ENCODE results near the gene OBSCN.

The OBSCN gene

DNA sequence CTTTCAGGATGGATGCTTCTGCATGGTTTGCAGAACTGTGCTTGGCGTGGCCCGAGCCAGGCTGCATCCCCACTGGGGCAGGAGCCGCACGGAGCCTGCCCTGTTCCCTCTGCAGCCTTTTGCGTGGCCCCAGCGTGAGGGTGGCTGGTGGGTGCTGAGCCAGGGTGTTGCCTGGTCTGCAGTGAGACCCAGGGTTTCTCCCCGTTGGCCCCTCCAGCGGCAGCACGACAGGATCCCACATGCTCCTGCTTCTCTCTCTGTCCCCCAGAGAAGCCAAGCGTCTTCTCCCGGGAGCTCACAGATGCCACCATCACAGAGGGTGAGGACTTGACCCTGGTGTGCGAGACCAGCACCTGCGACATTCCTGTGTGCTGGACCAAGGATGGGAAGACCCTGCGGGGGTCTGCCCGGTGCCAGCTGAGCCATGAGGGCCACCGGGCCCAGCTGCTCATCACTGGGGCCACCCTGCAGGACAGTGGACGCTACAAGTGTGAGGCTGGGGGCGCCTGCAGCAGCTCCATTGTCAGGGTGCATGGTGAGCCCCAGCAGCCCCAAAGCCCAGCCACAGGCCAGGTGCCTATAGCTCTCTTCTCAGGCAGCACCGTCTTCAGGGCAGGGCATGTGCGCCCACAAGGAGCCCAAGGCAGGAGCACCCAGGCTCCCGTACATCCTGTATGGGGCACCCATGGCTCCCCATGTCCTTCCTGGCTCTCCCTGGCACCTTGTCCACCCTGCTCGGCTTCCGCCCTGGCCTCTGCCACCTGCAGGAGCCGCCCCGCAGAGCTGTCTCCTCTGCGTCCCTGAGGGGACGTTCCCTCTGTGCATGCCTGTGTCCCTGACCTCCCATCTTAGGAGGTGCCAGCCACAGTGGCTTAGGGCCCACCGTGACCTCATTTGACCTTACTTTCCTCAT lies 78.9 kb downstream of the OBSCN start:
- no peak for TF ChIP-seq POLR2AphosphoS5 (IDR thresholded peaks at IDR 0.05; ENCODE audit: low read depth)
- no peak for TF ChIP-seq SPI1 (IDR thresholded peaks at IDR 0.05; ENCODE audit: borderline replicate concordance, low read depth)
- TF ChIP-seq, protein P1, sequence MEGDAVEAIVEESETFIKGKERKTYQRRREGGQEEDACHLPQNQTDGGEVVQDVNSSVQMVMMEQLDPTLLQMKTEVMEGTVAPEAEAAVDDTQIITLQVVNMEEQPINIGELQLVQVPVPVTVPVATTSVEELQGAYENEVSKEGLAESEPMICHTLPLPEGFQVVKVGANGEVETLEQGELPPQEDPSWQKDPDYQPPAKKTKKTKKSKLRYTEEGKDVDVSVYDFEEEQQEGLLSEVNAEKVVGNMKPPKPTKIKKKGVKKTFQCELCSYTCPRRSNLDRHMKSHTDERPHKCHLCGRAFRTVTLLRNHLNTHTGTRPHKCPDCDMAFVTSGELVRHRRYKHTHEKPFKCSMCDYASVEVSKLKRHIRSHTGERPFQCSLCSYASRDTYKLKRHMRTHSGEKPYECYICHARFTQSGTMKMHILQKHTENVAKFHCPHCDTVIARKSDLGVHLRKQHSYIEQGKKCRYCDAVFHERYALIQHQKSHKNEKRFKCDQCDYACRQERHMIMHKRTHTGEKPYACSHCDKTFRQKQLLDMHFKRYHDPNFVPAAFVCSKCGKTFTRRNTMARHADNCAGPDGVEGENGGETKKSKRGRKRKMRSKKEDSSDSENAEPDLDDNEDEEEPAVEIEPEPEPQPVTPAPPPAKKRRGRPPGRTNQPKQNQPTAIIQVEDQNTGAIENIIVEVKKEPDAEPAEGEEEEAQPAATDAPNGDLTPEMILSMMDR (IDR thresholded peaks at IDR 0.05; ENCODE audit: insufficient read depth, low read length), result no peak
- TF ChIP-seq, protein P2, sequence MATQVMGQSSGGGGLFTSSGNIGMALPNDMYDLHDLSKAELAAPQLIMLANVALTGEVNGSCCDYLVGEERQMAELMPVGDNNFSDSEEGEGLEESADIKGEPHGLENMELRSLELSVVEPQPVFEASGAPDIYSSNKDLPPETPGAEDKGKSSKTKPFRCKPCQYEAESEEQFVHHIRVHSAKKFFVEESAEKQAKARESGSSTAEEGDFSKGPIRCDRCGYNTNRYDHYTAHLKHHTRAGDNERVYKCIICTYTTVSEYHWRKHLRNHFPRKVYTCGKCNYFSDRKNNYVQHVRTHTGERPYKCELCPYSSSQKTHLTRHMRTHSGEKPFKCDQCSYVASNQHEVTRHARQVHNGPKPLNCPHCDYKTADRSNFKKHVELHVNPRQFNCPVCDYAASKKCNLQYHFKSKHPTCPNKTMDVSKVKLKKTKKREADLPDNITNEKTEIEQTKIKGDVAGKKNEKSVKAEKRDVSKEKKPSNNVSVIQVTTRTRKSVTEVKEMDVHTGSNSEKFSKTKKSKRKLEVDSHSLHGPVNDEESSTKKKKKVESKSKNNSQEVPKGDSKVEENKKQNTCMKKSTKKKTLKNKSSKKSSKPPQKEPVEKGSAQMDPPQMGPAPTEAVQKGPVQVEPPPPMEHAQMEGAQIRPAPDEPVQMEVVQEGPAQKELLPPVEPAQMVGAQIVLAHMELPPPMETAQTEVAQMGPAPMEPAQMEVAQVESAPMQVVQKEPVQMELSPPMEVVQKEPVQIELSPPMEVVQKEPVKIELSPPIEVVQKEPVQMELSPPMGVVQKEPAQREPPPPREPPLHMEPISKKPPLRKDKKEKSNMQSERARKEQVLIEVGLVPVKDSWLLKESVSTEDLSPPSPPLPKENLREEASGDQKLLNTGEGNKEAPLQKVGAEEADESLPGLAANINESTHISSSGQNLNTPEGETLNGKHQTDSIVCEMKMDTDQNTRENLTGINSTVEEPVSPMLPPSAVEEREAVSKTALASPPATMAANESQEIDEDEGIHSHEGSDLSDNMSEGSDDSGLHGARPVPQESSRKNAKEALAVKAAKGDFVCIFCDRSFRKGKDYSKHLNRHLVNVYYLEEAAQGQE (IDR thresholded peaks at IDR 0.05; ENCODE audit: insufficient replicate concordance, low read depth), result no peak
- no peak for TF ChIP-seq GABPA (IDR thresholded peaks at IDR 0.05; ENCODE audit: low read depth)
- Histone ChIP-seq H3K27ac (replicated peaks) (no peak overlapping the region), H3K27me3 (ENCODE audit: insufficient read depth, poor library complexity, severe bottlenecking) (no peaks in the 10 kb centered on the region), H3K4me3 (replicated peaks; ENCODE audit: insufficient read depth, low read length) (no peak overlapping the region)
- DNase-seq (ENCODE audit: low read depth in 1 of 2, low spot score in 1 of 2), result no peak

DNA sequence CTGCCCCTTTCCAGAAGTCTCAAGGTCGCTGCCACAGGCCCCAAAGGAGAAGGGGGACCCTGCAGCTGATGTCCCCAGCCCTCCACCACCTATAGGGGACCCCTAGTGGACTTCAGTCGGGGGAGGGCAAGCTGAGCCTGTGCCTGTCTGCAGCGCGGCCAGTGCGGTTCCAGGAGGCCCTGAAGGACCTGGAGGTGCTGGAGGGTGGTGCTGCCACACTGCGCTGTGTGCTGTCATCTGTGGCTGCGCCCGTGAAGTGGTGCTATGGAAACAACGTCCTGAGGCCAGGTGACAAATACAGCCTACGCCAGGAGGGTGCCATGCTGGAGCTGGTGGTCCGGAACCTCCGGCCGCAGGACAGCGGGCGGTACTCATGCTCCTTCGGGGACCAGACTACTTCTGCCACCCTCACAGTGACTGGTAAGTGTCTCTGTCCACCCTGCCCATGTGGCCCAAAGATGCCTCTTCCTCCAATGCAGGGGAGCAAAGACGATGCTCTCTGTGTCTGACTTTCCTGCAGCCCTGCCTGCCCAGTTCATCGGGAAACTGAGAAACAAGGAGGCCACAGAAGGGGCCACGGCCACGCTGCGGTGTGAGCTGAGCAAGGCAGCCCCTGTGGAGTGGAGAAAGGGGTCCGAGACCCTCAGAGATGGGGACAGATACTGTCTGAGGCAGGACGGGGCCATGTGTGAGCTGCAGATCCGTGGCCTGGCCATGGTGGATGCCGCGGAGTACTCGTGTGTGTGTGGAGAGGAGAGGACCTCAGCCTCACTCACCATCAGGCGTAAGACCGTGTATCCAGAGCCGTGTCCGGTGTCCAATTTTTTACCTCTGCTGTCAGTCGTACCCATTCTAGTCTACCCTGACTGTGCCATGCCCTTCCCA lies 79.9 kb downstream of the OBSCN start:
- no peaks in the 10 kb centered on the region for H3K27me3 ChIP-seq (ENCODE audit: insufficient read depth, poor library complexity, severe bottlenecking)
- no peak for TF ChIP-seq GABPA (IDR thresholded peaks at IDR 0.05; ENCODE audit: low read depth)
- no peak for TF ChIP-seq SPI1 (IDR thresholded peaks at IDR 0.05; ENCODE audit: borderline replicate concordance, low read depth)
- TF ChIP-seq, protein P1 (IDR thresholded peaks at IDR 0.05; ENCODE audit: insufficient read depth, low read length), result no peak
- TF ChIP-seq POLR2AphosphoS5 (IDR thresholded peaks at IDR 0.05; ENCODE audit: low read depth), result no peak
- TF ChIP-seq, protein P2 (IDR thresholded peaks at IDR 0.05; ENCODE audit: insufficient replicate concordance, low read depth), result no peak
- DNase-seq (ENCODE audit: low read depth in 1 of 2, low spot score in 1 of 2), result no peak
- H3K4me3 ChIP-seq (replicated peaks; ENCODE audit: insufficient read depth, low read length), result no peak overlapping the region
- H3K27ac ChIP-seq (replicated peaks), result no peak overlapping the region

DNA sequence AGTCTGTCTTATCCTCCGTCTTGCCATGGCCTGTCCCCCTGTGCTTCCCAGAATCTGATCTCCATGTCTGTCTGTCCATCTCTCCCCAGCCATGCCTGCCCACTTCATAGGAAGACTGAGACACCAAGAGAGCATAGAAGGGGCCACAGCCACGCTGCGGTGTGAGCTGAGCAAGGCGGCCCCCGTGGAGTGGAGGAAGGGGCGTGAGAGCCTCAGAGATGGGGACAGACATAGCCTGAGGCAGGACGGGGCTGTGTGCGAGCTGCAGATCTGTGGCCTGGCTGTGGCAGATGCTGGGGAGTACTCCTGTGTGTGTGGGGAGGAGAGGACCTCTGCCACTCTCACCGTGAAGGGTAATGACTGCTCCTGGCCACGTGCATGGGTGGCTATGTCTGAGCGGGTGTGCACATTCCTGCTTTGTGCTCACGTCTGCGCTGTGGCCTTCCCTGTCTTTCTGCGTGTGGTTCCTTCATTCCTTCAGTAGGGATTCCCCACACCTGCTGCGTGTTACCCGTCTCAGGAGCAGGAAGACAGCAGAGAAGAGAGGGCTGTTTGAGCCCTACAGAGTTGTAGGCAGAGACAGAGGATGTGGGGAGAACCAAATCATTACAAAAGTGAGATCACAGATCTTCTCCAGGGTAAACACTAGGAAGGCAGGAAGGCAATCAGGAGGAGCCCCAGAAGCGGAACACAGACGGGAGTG lies 80.8 kb downstream of the OBSCN start:
- no peak overlapping the region for H3K4me3 ChIP-seq (replicated peaks; ENCODE audit: insufficient read depth, low read length)
- no peak for TF ChIP-seq SPI1 (IDR thresholded peaks at IDR 0.05; ENCODE audit: borderline replicate concordance, low read depth)
- TF ChIP-seq GABPA (IDR thresholded peaks at IDR 0.05; ENCODE audit: low read depth), result no peak
- TF ChIP-seq, protein P1 (IDR thresholded peaks at IDR 0.05; ENCODE audit: insufficient read depth, low read length), result no peak
- TF ChIP-seq, protein P2 (IDR thresholded peaks at IDR 0.05; ENCODE audit: insufficient replicate concordance, low read depth), result no peak
- TF ChIP-seq POLR2AphosphoS5 (IDR thresholded peaks at IDR 0.05; ENCODE audit: low read depth), result no peak
- no peak overlapping the region for H3K27ac ChIP-seq (replicated peaks)
- no peaks in the 10 kb centered on the region for H3K27me3 ChIP-seq (ENCODE audit: insufficient read depth, poor library complexity, severe bottlenecking)
- DNase-seq (ENCODE audit: low read depth in 1 of 2, low spot score in 1 of 2), result no peak

Data from HL-60 (cell line).